HK-2 (cell line): ENCODE results near the gene CDC5L.

ENCODE experiments used
- DNase-seq: peaks from one replicate; pipeline ENCODE4 v3.0.0-alpha.2; 2018; ENCODE audit not compliant: unreplicated experiment

Gene CDC5L

DNA sequence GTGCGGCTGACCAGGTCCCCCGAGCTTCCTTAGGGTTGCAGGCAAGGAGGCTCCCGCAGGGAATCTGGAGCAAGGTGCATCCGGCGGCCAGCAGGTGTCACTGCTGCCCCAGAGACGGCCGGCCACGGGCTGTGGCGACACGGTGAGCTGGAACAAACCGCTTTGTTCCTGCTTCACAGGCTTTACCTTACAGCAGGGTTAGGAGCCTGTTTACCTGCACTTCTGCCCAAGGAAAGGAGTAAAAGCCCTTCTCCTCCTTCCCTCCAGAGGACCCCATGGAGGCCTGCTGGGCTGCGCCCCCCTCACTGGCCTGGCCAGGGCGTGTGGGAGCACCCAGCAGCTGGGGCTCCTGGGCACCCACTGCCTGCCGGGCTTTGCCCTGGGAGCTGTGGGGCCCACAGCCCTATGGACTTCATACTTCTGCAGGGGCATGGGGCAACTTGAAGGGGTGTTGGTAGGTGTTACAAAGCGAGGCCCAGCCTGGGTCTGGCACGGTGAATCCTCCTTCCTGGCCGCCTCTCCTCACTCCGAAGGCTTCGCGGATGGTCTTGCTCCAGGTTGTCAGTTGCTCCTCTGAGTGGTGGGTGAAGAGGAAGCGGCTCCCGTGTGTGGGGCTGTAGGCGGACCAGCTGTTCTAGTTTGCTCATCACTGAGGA, 88.4 kb downstream of the CDC5L start:
- DNase-seq: peak; percentile 87

DNA sequence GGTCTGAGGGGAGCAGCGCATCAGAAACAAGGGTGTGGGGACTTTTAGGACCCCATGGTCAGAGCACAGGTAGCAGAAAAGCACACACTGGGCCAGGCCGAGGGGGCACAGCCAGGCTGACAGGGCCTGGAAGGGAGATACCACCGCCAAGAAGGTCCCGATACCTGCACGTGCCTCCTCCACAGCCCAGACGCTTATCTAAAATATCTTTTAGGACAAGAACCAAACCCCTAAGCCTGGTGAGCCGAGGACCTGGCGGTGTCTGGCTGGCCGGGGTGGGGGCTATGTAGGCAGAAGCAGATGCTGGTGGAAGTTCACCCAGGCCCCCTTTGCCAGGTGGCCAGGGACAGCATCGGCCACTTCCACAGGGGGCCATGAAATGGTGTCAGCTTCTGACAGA, 89.3 kb downstream of the CDC5L start:
- no peak for DNase-seq

DNA sequence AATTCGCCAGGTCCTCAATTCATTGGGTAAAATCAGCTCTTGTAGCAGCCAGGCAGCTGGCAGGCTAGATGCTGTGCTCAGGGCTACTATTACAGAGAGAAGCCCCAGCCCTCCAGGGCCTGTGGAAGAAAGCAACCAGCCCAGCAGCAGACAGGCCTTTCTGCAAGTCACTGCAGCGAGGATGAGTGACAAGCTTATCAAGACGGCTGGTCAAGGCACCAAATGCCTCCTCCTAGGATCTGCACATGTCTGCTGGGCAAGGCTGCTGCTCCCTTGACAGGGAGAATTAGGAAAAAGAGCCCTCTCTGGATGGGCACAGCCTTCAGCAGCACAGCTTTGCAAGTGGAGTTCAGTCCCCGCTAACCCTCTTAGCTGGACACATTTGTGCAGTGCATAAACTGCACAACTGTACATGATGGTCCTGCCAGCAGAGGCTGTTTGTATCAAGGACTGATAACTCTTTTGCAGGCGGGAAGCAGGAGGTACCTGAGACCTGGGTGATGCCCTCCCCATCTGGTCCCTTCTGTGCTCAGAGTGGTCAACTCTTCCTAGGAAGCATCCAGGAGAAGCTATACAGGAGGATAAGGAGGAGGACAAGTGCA, 89.9 kb downstream of the CDC5L start:
- no peak for DNase-seq

GRCh38 chr6:44478158-44478557, 90.7 kb downstream of the CDC5L start:
- DNase-seq: no peak

DNA sequence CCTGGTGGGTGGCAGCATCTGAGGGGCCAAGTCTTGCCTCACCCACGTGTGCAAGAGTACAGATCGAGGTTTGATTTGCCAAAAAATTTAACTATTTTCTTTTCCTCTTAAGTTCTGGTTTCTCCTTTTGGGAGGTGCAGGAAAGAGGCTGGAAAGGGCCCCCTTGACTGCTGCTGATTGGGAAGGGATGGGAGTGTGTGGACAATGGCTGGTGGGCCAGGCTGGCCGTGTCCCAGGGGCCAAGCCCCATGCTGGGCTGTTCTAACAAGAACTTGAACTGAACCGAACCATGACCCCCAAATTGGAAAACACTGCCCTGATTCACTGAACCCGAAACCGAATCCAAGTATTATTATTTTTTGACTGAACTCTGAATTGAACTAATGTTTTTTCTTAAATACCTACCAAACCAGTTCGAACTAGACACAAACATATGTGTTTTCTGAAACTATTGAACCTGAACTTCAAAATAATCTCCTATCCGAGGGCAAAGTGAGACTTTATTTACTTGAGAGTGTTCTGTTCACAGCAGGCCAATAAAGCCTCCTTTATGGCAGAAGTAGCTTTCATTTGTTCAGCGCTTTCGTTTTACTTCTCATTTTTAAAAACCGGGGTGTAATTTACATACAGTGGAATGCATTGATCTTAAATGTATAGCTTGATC, 91.2 kb downstream of the CDC5L start:
- no peak for DNase-seq

GRCh38 chr6:44480097-44480541, 92.6 kb downstream of the CDC5L start:
- no peak for DNase-seq

DNA sequence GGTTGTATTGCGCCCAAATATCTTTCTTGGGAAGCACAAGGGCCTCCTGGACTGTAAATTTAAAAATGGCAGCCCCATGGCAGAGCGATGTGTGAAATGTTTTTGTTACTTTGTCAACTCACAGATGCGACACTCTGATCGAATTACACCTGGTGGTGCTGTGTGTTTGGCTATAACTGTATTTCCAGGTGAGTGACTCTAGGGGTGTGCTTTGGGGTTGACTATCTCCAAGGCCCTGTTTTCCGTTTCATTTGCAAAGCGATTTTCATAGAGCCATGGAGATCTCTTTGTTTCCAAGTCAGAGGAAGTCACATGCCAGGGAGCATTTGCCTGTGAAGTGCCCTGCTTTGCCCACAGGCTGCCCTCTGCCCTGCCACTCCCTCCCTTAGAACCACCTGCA, 93.5 kb downstream of the CDC5L start:
- no peak for DNase-seq

DNA sequence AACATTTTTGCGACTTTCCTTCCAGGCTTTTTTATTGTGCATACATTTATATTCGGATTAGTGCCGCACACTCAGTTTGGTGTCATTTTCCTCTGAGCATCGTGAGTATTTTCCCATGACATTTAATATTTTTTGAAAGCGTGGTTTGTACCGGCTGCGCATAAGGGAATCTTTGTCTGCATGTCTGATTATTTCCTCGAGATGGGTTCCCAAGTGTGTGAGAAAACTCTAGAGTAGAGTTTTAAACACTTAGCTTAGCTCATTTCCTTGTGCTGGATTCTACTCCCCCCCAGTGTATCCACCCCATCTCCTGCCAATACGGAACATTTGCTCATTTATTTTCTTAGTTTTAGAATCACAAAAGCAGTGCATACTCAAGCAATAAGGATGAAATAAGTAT, 94.3 kb downstream of the CDC5L start:
- no peak for DNase-seq

- DNase-seq: no peak
Measured at GRCh38 chr6:44485601-44486401, 98.3 kb downstream of the CDC5L start.

DNA sequence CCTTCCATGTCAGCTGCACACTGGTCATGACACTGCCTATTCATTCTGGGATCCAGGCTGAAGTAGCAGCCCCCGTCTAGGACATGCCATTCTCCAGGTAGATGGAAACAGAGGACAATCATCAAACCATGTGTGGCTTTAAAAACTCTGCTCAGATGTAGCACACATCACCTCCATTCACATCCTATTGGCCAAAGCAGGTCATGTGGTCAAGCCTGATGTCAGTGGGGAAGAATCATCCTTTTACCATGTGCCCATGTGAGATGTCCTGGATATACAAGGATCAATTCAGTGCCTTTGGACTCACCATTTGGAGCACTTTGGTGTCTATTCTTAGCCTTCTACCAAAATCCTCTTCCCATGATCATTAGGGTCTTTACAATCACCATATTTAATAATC, 99.5 kb downstream of the CDC5L start:
- no peak for DNase-seq

GRCh38 chr6:44487586-44487985, 100.1 kb downstream of the CDC5L start:
- DNase-seq: no peak

DNA sequence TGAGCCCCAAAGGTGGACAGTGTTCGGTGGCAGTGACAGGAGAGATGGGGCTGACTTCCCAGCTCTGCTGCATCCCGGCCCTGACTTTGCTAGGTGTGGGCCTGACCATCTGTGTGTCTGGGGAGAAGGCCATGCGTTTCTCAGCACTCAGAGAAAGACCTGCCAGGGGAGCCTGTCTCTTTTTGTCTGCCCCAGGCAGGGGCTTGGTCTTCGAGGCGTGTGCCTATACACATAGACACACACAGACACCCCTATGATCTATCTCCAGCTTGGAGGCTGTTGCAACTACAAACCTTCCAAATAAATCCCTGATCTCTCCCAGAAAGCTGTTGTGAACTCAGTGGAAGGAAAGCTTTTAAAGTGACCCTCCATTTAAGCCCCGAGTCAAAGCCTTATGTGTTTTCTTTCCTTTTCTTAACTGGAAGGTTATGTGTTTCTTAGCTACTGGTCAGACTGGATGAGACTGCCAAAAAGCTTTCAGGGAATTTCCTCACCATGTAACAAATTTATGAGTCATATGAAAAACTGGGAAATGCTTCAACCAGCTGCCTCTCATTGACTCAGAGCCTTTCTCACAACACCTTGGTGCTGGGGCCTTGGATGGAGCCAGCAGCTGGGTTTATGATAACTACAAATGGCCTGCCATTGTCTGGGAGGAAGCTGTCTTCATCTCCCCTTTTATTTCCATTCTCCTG, 102.6 kb downstream of the CDC5L start:
- DNase-seq: peak; percentile 38

- no peak for DNase-seq
Measured at GRCh38 chr6:44493132-44493531, 105.6 kb downstream of the CDC5L start.

DNA sequence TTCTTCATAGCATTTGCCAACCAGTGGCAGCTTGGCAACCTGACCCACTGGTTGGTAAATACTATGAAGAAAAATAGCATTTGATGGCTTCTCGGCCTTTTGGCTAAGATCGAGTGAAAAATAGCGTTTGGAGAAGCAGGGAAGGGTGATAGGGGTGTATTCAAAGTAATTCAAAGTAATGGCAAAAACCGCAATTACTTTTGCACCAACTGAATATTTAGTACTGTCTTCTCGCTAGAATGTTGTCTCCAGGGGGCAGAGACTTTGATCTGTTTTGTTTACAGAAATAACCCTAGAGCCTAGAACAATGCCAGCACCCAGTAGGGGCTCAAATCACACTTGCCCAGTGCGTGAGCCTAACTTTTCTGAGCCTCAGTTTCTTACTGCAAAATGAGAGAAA, 106.1 kb downstream of the CDC5L start:
- no peak for DNase-seq

DNA sequence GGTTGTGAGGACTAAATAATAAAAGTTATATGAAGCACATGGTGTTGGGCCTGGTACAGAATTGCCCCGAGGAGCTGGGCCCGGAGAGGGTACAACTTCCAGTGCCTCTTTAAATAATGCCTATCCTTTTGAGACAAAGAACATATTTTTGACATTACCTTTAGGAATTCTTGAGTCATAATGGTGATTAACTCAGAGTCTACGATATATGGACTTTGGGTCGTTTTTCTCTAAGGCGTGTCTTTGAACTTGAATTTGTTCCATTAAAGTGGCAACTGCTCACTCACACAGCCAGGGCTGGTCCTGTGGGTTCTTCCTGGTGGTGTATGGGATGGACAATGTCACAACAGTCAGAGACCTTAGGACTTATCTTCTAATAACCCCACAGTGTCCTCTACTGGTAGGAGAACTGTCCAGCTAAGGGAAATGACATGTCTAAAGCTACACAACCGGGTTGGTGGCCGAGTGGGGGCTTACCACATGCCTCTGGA, 106.5 kb downstream of the CDC5L start:
- DNase-seq: no peak

- DNase-seq: no peak
Measured at GRCh38 chr6:44495036-44495901, 107.8 kb downstream of the CDC5L start.

DNA sequence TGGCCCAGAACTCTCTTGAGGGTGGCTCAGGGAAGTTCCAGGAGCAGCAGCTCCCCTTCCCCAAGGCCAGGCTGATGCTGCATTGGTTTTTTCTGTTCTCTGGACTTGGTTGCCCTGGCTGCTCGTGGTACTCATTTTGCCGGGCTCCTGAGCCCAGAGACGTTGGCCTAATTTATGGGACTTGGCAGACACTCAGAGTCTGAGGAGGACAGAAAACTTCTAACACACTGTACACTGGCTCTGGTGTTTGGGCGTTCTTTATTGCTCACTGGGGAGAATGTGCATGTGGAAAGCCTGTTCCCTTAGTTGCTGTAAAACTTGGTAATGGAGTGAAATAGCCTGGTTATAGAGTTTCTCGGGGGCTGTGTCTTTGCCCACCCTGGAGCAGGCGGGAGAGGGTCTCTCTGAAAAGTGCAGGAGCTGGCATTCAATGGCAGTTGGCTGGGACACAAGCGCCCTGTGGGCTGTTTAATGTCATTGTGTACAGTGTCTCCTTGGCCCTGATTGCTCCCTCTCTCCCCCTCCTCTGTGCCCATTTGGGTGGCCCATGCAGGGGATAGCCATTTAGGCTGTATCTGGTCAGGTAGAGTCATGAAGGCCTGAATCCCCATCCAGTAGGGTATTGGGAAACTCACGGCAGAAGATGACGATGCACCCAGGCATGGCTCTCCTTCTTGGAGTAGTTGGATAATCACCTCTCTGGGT, 109.3 kb downstream of the CDC5L start:
- no peak for DNase-seq

- no peak for DNase-seq
Measured at GRCh38 chr6:44497807-44498206, 110.3 kb downstream of the CDC5L start.

GRCh38 chr6:44498436-44498835, 110.9 kb downstream of the CDC5L start:
- DNase-seq: no peak

DNA sequence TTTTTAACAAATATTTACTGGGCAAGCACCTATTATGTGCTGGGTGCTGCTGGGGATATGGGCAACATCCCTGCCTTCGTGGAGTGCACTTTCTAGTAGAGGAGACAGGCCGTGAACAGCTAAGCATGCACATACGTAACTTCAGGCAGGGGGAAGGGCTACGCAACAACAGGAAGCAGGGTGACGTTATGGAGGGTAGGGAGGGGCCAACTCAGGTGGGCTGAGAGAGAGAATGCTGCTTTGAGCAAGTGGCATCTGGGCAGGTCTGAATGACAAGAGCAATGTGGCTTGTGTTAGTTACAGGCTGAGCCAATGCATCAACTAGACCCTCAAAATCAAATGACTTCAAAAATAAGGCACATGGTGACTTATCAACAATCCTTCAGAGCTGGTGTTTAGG, 112.1 kb downstream of the CDC5L start:
- DNase-seq: no peak
